Activated CD8-positive, alpha-beta memory T cell treated with anti-CD3 and anti-CD28 coated beads for 1 hour (primary cell): ENCODE results near the gene CPED1.
"Not testable (repeated sequence)": the region's sequence is repeated elsewhere in the genome, so short reads cannot be mapped to it uniquely, and the experiment has no call there.

Experiments
- DNase-seq, 2 donors: peaks; one replicate each; pipeline ENCODE4 v3.0.0-alpha.2; 2020; ENCODE audit warnings: low read depth in 1 of 2; ENCODE audit errors: extremely low read depth in 1 of 2

Gene CPED1

DNA sequence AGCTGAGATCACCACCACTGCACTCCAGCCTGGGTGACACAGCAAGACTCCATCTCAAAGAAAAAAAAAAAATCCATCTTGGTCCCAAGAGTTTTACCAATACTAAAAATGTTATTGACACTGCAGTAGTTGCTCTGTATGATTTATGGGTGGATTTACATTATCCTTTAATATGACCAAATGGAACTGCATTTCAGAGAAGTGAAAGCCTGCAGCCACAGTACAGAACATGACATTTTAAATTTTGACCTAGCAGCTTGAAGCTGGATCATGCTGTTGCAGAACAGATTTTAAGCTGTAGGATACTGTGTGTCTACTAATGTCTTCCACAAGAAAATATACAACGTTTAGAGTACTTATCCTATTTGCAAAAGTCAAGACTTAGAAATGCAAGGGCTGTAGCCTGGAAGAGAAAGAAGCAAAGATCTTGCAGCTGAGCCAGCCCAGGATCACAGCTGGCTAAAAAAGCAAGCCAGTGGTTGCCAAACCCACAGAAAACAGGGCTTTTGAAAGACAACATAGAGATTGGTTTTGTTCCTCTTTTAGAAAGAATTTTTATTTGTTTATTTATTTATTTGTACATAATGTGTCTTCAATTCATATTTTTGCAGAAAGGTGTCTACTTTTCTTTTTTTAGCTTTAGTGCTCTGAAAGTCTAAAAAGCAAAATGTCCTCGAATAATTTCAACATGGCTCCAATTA lies 285.1 kb downstream of the CPED1 start:
- DNase-seq: no peak

DNA sequence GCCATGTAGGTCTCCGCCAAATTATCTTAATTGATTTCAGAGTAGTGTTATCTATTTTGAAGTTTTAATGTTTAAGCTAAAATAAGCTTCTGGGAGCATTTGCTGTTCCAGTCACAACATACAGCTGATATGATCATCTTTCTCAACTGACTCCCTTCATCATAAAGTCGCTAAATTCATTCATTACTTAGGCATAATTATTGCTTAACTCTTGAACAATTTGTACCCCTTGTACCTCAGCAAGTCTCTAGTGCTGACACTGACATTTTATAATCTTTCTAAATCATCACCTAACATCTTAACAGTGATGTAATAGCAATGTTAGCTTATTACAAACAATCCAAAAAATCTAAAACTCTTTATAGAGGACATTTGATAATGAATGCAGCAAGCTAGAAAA lies 286.0 kb downstream of the CPED1 start:
- DNase-seq: no peak

DNA sequence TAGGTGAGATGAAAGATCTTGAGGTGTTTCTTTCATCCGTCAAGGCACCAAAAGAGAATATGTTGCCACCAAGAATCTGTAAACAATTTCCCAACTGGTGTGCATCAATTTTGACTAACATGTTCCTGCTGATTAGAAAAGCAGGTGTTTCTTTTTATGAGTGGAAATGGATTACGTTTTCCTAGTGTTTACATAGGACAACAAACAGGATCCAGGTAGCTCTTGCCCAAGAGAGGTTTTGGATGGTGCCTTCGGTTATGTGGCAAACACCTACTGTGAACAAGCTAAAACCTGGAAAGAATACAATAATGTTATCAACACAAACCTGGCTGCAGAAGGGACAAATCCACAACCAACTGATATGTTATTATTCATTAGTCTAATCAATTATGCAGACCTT lies 286.7 kb downstream of the CPED1 start:
- DNase-seq: no peak

DNA sequence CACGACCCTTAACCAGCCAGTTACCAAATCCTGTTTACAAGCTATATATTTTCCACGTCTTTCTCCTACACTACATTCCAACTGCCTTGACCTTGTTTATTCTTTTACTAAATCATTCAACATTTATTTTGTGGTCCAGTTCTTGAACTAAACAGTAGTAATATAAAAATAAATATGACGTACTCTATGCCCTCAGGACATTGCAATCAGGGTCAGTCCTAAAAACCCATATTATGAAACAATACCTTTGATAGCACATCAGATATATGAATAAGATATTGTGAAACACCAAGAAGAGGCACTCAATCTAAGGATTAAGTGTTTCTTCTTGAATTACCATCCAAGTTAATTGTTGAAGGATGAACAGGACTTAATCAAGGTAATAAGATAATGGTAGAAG lies 287.8 kb downstream of the CPED1 start:
- no peak for DNase-seq

DNA sequence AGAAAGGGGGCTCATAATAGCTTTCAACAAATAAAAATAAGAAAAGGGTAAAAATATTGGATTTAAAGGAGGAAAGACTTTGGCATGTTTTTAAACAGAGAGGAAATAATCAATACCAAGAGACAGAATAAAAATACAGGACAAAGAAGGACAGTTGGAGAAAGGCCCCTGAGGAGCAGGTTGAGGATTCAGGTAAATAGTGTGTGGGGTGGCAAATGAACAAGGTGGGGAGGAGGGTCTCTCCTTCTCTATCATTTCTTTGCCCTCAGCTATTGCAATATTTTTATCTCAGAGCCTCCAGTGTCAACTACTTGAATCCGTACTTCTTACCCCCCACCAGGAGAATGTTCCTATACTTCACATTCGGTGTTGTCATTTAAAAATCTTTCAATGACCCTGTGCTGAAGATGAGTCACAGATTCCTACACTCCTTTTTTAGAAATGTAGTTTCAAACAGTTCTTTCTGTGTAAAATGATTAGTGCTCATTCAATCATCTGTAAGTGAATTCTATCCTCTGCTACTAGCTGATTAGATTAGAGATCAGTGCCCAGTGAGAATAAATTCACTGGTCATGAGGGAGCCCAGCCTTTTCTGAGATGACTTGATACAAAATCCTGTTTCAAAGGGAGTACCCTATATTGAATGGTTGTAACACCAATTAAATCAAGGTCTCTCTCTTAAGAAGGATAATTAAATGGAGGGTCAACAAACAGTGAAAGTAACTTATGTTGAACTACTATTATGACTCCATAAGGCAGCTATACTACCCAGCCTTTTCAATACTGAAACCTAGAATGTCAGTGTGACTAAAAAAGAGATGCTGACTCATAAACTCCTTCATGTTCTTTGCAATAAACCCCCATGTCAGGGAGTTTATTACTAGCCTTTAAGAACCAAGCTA lies 289.9 kb downstream of the CPED1 start:
- no peak for DNase-seq

DNA sequence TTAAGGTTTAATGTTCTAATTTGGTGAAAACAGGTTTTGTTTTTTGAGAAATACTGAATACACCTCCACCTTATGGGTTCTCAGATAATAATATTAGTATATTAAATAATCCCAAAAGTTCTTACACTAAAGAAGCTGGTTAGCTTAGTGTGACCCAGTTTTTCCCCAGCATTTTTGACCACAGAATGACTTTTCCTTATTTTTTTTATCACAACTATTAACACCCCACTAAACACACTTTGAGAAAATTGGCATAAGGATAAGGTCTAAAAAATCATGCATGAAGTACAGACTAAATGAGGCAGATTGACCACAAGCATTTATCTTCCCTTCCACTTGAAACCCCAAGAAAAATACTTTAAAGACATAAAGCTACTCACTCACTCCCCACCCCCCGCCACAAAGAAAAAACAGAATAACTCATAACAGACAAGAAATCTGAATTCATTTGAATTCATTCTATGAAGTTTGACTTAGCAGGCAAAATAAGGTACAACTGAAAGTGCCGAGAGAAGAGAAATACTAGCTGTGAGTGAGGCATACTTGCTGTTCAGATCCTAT lies 290.6 kb downstream of the CPED1 start:
- no peak for DNase-seq

DNA sequence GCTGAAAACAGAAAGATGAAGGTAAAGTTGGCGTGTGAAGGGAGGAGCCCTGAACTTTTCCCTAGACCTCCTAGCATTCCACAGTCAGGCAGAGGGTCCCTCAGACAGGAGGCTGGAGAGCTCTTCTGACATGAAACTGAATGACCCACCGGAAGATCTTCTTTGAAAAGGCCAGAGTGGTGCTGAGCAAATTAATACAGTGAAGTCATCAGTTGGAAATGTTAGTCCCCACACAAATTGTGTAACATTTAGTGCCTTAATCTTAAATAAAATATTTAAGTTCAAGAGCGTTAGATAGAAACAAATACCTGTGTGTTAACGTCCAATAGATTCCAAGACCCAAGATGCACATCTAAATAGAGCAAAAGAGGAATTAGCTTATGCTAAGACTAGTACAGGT lies 291.3 kb downstream of the CPED1 start:
- DNase-seq: no peak

DNA sequence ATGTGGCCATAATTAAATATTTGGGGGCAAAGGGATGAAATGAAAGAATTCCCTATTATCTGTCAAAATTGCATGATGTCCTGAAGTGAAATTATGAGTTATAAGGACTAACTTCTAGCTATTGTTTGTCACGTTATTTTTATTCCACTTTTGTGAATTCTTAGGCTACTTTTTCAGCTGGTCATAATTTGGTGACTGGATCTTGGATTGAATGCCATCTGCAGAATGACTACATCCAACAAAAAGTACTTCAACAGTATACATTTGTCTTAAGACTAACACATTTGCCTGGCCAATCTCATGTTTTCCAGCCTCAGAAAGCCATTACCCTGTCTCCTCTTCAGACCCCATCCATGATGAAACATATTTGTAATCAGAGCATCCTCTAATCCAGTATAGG lies 292.1 kb downstream of the CPED1 start:
- DNase-seq: no peak

DNA sequence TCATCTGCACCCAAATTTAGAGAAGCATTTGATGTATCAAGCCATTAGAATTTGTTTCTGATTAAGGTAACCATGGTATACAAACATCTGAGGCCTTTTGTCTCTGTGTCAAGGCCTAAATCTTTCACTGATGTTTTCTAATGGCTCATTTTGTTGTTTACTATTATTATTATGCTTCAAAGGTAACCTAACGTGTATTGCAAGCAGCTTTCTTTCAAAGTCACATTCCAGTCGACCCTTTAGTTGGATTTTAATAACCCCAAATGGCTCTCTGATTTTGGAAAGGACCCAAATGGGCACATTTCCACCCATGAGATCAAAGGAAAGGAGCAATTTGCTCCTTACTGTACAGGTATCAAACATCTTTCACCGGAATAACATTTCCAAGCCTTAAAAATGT lies 293.6 kb downstream of the CPED1 start:
- DNase-seq: no peak

DNA sequence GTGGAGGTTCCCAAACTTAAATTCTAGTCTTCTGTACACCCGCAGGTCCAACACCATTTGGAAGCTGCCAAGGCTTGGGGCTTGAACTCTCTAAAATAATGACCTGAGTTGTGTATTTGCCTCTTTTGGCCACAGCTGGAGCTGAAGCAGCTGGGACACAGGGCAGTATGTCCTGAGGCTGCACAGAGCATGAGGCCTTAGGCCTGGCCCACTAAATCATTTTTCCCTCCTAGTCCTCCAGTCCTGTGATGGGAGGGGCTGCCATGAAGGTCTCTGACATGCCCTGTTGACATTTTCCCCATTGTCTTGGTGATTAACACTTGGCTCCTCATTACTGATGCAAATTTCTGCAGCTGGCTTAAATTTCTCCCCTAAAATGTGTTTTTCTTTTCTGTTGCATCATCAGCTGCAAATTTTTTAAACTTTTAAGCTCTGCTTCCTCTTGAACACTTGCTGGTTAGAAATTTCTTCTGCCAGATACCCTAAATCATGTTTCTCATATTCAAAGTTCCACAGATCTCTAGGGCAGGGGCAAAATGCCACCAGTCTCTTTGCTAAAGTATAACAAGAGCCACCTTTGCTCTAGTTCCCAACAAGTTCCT lies 296.7 kb downstream of the CPED1 start:
- DNase-seq: no peak

DNA sequence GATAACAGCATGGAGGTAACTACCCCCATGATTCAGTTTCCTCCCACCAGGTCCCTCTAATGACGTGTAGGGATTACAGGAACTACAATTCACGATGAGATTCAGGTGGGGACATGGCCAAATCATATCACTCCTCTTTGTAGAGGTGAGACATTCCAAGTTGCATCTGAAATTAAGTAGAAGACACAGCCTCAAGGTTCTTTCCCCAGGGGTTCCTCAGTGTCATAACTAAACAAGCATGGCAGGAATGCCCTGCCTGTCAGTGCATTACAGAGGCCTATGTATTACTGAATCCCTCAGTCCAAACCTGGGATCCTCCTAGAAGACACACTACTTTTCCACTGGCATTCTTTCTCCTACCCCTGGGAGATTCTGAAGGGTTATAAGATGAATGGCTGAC lies 297.7 kb downstream of the CPED1 start:
- DNase-seq: no peak

DNA sequence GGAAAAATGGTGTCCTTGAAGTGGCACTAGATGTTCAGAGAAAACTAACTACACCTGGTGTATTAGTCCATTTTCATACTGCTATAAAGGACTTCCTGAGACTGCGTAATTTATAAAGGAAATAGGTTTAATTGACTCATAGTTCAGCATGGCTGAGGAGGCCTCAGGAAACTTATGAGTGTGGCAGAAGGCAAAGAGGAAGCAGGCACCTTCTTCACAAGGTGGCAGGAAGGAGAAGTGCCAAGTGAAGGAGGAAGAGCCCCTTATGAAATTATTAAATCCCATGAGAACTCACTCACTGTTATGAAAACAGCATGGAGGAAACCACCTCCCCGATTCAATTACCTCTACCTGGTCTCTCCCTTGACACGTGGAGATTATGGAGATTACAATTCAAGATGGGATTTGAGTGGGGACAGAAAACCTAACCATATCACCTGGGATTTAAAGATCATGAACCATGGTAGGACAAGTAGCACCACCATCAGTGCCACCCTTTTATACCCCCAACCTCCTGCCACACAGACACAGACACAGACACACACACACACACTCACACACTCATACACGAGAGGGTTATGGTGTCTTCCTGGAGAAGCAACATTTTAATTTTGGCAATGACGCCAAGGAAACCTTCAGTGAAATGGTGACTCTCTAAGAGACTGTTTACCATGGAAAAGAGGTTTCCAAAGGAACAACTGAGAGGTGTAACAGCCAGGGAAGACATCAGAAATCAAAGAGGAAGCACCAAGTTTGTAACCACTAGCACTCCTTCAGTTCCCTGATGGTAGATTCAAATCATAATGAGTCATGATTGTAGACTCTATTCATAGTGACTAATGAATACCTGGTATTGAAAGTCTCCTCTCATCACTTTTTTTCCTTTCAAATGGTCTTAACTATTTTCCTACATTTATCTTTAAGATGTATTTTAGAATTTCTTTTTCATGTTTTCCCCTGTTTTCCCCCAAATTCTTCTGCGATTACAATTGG lies 298.5 kb downstream of the CPED1 start:
- no peak for DNase-seq

DNA sequence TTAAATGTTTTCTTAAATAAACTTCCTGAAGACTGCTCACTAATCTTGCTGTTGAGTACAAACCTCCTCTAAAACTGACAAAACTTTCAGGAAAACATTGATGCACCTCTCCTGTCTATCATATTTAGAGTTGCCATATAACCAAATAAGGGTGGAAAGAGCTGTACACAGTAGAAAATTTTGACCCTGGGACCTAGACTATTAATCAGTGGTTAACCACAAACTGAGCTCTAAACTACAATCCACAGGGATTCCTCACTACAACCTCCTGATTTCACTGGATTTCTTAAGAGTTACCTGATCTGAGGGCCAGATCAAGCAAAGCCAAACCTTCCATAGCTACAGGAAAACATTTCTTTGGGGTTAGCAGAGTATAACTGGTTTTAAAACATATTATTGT lies 300.4 kb downstream of the CPED1 start:
- no peak for DNase-seq

DNA sequence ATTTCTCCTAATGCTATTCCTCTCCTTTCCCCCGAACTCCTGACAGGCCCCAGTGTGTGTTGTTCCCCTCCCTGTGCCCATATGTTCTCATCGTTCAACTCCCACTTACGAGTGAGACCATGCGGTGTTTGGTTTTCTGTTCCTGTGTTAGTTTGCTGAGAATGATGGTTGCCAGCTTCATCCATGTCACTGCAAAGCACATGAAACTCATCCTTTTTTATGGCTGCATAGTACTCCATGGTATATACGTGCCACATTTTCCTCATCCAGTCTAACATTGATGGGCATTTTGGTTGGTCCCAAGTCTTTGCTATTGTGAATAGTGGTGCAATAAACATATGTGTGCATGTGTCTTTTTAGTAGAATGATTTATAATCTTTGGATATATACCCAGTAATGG lies 301.4 kb downstream of the CPED1 start:
- not testable (repeated sequence) for DNase-seq

DNA sequence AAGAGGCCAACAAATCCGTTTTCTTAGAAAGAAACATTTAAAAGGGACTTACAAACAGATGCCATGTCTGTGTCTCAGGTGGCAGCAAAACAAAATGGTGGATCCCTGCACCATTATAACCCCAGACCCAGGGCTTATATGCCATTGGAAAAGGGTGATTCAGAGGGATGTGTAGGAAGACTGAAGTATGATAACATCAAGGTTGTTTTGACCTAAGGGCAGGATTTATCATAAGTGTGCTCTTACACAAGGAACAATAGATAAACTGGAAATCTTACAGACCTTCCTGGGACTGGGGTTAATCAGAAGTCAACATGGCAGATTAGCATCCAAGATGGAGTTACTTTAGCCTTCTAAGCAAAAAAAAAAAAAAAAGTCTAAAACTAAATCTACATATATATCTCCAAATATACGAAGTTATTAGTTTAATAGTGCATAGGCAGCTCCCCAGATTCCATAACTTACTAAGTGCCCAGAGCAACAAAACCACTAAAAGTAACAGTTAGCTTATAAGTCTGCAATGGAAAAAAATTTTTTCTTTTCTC lies 306.0 kb downstream of the CPED1 start:
- no peak for DNase-seq

DNA sequence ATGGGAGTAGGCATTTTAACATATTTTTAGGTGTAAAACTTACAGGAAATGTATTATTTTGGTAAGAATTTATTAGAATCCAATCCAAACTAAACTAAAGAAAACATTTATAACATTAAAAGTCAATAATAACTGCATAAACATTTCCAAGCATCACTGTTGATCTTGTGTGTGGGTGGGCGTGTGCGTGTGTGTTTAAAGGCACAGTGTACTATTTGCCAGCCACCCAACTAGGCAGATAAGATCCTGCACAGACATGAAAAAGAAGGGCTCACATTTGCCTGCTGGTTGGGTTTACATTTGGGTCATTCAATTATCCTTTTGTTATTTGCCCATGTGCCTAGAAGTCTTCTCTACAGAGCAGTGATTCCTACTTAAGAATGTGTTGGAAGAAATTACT lies 309.3 kb downstream of the CPED1 start:
- DNase-seq: no peak

DNA sequence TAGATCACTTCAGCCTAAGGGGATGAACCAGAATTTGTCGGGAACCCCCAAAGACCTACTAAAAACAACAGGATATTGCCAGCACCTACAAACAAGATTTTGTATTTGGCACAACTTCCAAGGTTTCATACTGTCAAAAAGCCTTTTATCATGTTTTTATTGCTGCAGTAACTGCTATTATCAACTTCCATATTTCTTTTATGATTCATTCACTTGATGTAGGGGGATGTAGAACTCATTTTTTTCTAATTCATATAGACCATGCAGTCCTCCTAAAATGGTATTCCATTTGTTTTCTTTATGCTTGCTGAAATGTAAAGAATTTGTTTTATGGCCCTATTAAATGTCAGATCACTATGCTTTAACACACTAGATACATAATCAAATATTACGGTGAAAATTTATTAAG lies 310.3 kb downstream of the CPED1 start:
- no peak for DNase-seq

DNA sequence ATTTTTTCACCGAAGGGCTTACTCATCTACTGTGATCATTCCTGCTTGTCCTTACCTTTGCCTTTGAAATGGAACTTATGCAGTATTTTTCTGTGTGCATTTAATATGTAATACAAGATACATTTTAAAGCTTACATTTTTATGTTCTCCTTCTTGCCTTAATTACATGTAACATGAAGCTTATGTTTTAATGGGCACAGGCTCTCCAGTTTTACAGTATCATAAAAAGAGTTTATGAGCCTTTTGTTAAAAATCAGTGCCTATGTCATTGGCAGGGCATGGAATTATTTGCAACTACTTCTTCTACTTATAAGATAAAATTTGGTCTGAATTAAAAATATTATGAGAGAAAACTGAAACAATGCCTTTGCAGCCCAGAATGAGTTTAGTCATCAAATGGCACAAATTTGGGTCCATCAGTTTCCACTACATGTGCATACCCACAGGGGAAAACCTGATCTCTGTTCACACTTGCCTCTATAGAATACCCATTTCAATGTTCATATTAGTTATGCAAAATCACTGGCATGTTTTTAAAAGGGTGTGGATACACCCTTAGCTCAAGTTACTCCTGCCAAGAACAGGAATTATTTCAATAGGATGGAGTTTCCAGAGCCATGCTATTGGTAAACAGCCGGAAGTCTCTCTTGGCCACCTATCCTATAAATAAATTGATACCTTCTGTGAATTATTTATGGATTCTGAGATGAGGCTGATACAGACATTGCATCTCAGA lies 312.3 kb downstream of the CPED1 start:
- DNase-seq: no peak

DNA sequence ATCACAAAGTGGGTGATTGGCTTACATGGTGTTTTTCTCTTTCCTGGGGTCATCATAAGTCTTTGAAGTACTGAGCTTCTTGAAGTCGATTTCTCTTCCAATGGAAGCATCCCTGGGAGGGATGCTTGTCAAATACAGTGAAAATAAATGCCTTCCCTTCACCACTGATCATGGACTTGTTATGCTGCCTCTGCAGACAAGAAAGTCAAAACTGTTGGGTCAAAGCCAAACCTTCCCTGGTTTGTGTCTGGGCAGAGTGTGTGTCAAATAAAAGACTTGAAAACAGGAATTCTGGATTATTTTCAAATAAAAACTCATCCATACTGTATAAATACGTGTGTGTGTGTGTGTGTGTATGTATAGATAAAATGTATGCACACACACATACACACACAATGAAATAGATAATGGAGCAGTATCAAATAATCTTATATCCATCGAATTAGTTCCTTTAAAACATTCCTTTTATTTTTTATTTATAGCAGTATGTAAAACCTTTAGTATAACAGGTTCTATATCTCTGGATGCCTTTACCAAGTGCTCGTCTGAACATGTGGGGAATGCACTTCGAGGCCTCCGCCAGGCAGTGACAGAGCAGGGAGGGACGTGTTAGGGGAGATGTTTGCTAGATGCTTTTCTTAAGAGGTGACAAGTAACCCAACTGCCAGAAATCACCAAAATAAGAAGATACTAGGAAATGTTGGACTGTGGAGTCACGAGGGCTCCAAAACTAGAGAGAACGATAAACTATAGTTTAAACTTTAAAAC lies 313.1 kb downstream of the CPED1 start:
- no peak for DNase-seq
